ENCODE data around the gene MYO5A.

- TF ChIP-seq, protein P1, sequence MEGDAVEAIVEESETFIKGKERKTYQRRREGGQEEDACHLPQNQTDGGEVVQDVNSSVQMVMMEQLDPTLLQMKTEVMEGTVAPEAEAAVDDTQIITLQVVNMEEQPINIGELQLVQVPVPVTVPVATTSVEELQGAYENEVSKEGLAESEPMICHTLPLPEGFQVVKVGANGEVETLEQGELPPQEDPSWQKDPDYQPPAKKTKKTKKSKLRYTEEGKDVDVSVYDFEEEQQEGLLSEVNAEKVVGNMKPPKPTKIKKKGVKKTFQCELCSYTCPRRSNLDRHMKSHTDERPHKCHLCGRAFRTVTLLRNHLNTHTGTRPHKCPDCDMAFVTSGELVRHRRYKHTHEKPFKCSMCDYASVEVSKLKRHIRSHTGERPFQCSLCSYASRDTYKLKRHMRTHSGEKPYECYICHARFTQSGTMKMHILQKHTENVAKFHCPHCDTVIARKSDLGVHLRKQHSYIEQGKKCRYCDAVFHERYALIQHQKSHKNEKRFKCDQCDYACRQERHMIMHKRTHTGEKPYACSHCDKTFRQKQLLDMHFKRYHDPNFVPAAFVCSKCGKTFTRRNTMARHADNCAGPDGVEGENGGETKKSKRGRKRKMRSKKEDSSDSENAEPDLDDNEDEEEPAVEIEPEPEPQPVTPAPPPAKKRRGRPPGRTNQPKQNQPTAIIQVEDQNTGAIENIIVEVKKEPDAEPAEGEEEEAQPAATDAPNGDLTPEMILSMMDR (IDR thresholded peaks at IDR 0.05), result no peak
- TF ChIP-seq EZH2 (IDR thresholded peaks at IDR 0.05; ENCODE audit: borderline replicate concordance, insufficient read depth, low read depth, low read length, poor library complexity, severe bottlenecking), result no peak
These were observed 146.0 kb downstream of the MYO5A start for GRCh38 chr15:52382647-52383046.

Measured in B cell (primary cell).